Natural killer cell treated with Interleukin-12 subunit alpha and Interleukin-12 subunit beta and Interleukin-15 and Interleukin-18, amount 100 ng/mL, for 72 hours (primary cell): Measurements from ENCODE around the gene EFNB2. TPM values are rescaled to one million over a fixed set of nuclear protein-coding genes. Genes with fewer than 3 reads are reported as not detected.
A peak's percentile ranks its signal among the peaks of the same experiment; 100 is the strongest.

Experiments used
- ATAC-seq, 2 donors: fragments of 150-1000 bp; cut with Tn5 transposase in 1 of 2; sonication (Bioruptor Pico), chemical (Tn5 transposase) in 1 of 2; 2 replicates each; pipeline ENCODE4 v1.10.0; 2021
- DNase-seq: peaks from one replicate; pipeline ENCODE4 v3.0.0; 2022; ENCODE audit warnings: low spot score
- H3K27ac Mint-ChIP-seq, 2 donors: 1 replicate in 1 of 2; 2 replicates in 1 of 2; pipeline ENCODE4 v1.8.0; 2022; ENCODE audit warnings: mixed read lengths in 2 of 2, mild to moderate bottlenecking in 1 of 2, moderate library complexity in 1 of 2
- H3K27me3 Mint-ChIP-seq, 2 donors: 1 replicate in 1 of 2; 2 replicates in 1 of 2; pipeline ENCODE4 v1.8.0; 2022; ENCODE audit warnings: mixed read lengths in 2 of 2
- H3K36me3 Mint-ChIP-seq: one replicate; pipeline ENCODE4 v1.8.0; 2022; ENCODE audit warnings: mixed read lengths
- H3K4me1 Mint-ChIP-seq, 2 donors: 1 replicate in 1 of 2; 2 replicates in 1 of 2; pipeline ENCODE4 v1.8.0; 2022; ENCODE audit warnings: low read depth in 2 of 2, mixed read lengths in 2 of 2, mild to moderate bottlenecking in 1 of 2
- H3K4me3 Mint-ChIP-seq: one replicate; pipeline ENCODE4 v1.8.0; 2022; ENCODE audit warnings: mixed read lengths
- H3K9me3 Mint-ChIP-seq: 2 replicates; pipeline ENCODE4 v1.8.0; 2022; ENCODE audit warnings: mixed read lengths
- total RNA-seq, 2 donors: library from RNA; stranded (reverse); gene quantifications; one replicate each; pipeline ENCODE4 v1.2.3, GENCODE V29; 2022

Gene EFNB2
- total RNA-seq, 2 donors from 2014 or later = 0.26 to 0.28 TPM

DNA sequence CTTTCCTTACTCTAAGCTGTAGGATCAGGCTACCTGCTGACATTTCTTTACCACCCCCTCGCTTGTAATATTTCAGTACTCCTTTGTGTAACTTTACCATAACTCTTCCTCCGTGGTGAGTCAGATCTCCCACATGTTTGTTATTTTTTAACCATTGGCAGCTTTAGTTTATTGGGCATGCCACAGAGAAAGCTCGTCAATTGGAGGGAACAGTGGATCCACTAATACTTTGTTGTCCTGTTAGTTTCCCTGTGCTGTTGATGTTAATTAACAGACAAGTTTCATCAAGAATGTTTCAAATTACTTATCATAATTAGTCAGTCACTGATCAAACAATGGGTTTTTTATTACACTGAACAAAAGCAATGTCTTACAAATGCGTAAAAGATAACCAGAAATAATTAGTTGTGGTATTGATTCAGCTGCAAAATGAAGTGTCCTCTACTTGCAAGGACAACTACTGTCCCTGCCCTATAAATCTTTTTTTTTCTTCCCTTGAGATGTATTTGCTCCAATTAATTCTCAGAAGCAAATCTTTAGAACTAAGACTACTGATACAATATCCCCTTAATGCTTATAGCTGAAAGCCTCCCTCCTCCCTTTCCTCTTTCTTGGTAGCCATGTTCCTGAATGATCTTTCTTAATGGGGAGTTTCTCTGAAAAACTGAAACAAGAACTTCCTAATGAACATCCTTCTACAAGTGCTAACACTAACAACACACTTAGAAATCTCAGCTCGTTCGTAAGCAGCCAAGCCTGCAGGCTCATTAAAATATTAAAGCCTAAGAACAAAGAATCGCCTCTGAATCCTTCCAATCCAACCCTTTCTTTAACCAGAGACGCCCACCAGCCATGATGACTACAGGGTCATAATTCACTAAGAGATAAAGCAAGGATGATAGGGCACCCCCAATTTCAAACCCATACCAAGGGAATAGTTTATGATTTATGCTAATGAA, 22.2 kb downstream of the EFNB2 start:
- no peak overlapping the region for H3K4me3 Mint-ChIP-seq
- no peaks in the 10 kb centered on the region for H3K4me1 Mint-ChIP-seq
- H3K9me3 Mint-ChIP-seq = no peaks in the 10 kb centered on the region
- no peak overlapping the region for H3K27ac Mint-ChIP-seq
- ATAC-seq (no peak), DNase-seq (no peak)
- no peaks in the 10 kb centered on the region for H3K36me3 Mint-ChIP-seq
- H3K27me3 Mint-ChIP-seq = peaks cover 22 to 38% of the 10 kb centered on the region in 2 donors

DNA sequence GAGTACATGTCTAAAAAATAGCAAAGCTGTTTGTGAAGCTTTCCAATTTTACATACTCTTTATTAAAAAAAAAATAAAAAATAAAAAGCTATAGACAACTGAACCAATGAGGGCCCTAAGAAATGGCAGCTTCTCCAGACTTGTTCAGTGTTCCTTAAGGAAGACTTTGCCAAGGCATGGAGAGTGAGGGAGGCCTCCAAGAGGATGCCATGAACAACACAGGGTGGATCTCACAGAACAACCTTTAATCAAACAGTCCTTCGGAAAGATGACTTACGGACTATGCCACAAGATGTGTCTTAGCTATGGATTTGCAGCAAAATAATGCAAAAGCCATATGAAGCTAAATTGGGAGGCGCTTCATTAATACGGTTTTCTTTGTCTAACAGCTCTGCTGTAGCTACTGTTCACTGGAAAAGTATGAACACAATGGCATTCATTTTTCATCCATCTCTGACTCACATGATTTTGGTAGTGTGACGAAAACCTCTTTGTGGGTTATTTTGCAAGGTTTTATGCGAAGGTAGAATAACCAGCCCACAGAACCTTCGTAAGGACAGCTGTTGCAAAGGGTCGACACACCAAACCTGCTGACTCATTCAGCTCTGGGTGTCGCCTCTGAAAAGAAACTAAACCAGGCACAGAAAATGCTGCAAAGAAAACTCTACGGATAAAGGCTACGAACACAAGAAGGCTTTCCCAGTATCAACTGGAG, 27.7 kb downstream of the EFNB2 start:
- Mint-ChIP-seq H3K27ac (no peak overlapping the region), H3K4me3 (no peak overlapping the region), H3K36me3 (no peaks in the 10 kb centered on the region), H3K4me1 (peaks cover 0 to 4% of the 10 kb centered on the region in 2 donors), H3K27me3 (peaks cover 7 to 15% of the 10 kb centered on the region in 2 donors), H3K9me3 (no peaks in the 10 kb centered on the region)
- DNase-seq (no peak), ATAC-seq (peak; percentile 63 to 75)

DNA sequence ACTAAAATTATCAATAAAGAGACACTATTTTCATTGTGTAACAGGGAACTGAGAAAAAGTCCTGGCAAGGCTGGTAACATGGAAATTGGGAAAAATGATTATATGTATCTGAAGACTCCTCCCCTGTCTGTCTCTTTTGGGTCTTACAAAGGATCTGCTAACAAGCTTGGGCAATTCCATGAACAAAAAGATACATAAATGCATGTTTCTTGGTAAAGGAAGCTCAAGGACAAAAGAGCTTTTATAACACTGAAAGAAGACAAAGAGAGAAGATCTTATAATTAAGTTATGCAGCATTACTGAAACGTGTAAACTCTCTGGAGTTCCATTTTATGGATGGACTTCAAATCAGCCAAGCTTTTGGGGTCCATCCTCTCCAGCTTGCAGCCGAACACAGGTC, 29.2 kb downstream of the EFNB2 start:
- Mint-ChIP-seq H3K36me3 (no peaks in the 10 kb centered on the region), H3K27me3 (peaks cover 8 to 21% of the 10 kb centered on the region in 2 donors), H3K4me1 (peaks cover 0 to 4% of the 10 kb centered on the region in 2 donors), H3K4me3 (no peak overlapping the region), H3K9me3 (no peaks in the 10 kb centered on the region), H3K27ac (no peak overlapping the region)
- DNase-seq (no peak), ATAC-seq (no peak)

DNA sequence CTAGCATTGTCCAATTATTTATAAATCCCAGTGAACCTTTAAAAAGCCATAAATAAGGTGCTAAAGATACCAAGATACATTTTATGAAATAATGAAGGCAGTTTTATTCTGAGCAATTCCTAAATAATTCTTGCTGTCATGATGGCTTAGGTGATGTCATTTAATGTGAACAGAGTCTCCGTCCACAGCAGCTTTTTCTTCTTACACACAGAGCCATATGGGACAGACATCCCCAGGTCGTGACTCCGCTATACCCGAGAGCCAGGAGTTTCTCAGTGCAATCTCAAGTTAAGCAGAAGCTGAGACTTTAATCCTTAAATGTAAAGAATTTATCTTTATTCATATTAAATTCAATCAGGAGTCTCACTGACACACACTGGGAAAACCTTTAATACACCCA, 29.7 kb downstream of the EFNB2 start:
- Mint-ChIP-seq H3K27me3 (peaks cover 8 to 15% of the 10 kb centered on the region in 2 donors), H3K9me3 (no peaks in the 10 kb centered on the region), H3K36me3 (no peaks in the 10 kb centered on the region), H3K4me3 (no peak overlapping the region), H3K4me1 (peaks cover 0 to 4% of the 10 kb centered on the region in 2 donors), H3K27ac (no peak overlapping the region)
- no peak for DNase-seq
- ATAC-seq = no peak

DNA sequence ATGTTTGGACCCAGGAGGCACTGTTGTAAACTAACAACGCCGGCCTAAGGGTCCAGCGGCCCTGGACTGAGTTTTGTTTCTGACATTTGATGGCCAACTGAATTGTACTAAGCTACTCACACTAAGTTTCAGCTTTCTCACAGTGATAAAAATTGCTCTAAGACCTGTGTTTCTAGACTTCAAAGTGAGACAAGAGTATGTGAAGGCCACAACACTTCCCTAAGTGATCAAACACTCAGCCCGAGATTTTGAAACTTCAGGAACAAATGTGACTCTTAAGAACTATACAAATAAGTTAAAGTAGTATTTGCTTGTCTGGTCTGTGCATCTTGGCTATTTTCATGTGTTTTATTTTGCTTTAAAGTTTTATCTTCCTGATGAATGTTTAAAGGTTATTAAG, 30.2 kb downstream of the EFNB2 start:
- Mint-ChIP-seq H3K4me3 (no peak overlapping the region), H3K4me1 (peaks cover 2 to 4% of the 10 kb centered on the region in 2 donors), H3K36me3 (no peaks in the 10 kb centered on the region)

DNA sequence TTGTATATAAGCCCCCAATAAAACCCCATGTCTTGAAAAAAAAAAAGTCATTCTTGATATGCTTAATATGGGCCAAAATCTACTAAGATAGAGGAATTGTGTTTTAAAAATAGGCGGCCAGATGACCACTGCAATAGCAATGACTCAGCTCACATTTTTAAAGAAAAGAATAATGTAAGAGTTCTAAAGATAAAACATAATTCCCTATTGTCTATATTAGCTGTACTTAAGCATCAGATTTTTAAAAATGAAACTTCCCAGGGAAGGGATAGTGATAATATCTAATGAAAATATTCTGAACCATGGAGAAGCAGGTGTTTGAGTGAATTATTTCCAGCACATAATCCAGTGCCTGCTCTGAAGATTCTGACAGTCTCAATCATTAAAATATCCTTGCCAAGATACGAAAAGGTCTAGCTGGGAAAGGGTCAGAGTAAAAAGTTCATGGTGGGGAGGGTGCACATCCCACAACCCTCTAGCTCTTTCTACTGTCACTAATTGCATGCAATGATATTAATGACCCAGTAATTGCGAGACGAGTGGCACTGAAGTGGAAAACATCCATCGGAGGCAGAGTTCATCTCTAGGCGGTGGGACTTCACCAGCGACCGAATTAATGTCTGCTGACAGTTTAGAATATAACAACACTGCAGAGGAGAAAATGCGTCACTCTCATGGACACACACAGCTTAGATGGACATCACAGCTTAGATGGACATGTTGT, 31.6 kb downstream of the EFNB2 start:
- Mint-ChIP-seq H3K27me3 (peaks cover 18 to 20% of the 10 kb centered on the region in 2 donors), H3K27ac (no peak overlapping the region), H3K36me3 (no peaks in the 10 kb centered on the region), H3K9me3 (no peaks in the 10 kb centered on the region), H3K4me3 (no peak overlapping the region), H3K4me1 (peaks cover 7 to 11% of the 10 kb centered on the region in 2 donors)
- ATAC-seq (no peak), DNase-seq (no peak)

More for the DNA sequence above, 30.2 kb downstream of the EFNB2 start:
- no peak for DNase-seq
- Mint-ChIP-seq H3K27ac (no peak overlapping the region), H3K27me3 (peaks cover 11 to 19% of the 10 kb centered on the region in 2 donors), H3K9me3 (no peaks in the 10 kb centered on the region)
- no peak for ATAC-seq

DNA sequence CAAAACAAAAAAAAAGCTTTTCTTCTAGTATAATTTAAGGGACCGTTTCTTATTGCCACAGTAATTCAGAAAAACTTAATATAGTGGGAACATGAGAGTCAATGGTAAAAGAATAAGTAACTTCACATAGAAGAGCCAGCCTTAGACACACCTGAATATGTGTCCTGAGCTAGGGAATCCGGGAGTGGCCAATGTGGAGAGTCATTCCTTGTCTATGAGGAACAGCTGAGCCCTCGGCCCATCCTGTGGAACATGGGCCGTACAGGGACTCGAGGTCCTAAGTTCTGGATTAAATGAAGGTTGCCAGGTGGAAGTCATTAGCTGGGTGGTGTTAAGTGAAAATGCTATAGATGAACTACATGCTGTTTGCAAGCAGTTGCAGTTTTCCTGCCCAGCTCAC, 32.2 kb downstream of the EFNB2 start:
- ATAC-seq (no peak), DNase-seq (no peak)
- Mint-ChIP-seq H3K4me3 (no peak overlapping the region), H3K36me3 (no peaks in the 10 kb centered on the region), H3K4me1 (peaks cover 7 to 11% of the 10 kb centered on the region in 2 donors), H3K27ac (no peak overlapping the region), H3K9me3 (no peaks in the 10 kb centered on the region), H3K27me3 (peaks cover 22 to 24% of the 10 kb centered on the region in 2 donors)

DNA sequence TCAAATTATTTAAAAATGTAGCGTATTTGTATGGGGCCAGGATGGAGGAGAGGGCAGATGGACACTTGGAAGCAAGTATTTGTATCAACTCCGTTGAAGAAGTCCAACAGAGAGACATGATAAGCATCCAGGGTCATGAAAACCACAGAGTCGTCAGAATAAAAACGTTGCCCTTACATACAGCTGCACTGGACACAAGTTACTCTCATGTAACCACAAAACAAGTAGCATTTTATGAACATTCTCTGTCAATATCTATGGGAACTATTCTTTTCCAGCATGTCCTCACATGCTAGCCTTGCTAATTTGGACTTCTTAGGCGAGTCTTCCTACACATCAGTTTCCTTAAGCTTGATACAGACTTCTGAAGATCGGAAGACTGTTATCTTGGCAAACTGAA, 35.0 kb downstream of the EFNB2 start:
- no peak overlapping the region for H3K27ac Mint-ChIP-seq
- DNase-seq = no peak

DNA sequence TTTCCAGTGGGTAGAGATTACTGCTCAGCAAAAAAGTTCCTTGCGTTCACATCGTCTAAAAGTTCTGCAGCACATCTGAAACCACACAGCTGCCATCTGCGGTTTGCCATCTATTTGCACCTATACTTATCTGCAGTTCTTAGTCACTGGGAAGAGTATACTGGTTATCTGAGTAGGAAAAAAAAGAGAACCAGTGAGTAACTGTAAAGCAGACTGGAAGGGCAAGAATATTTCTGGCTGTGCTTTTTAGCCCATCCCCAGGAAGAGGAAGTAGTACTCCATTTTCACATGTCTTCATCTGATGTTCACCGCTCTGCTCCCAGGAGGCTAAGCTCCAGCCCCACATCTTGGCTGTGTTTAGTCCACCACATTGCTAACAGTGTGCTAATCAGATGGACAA, 35.6 kb downstream of the EFNB2 start:
- ATAC-seq = peak in 1 of 2 donors; percentile 48
- Mint-ChIP-seq H3K36me3 (no peaks in the 10 kb centered on the region), H3K4me1 (peaks cover 7 to 8% of the 10 kb centered on the region in 2 donors), H3K4me3 (no peak overlapping the region), H3K27me3 (peaks cover 42 to 47% of the 10 kb centered on the region in 2 donors), H3K27ac (no peak overlapping the region), H3K9me3 (no peaks in the 10 kb centered on the region)
- DNase-seq = no peak

More for the DNA sequence above, 35.0 kb downstream of the EFNB2 start:
- peaks cover 7 to 8% of the 10 kb centered on the region in 2 donors for H3K4me1 Mint-ChIP-seq
- H3K9me3 Mint-ChIP-seq = no peaks in the 10 kb centered on the region
- peaks cover 41 to 45% of the 10 kb centered on the region in 2 donors for H3K27me3 Mint-ChIP-seq
- H3K36me3 Mint-ChIP-seq = no peaks in the 10 kb centered on the region
- H3K4me3 Mint-ChIP-seq = no peak overlapping the region
- no peak for ATAC-seq

DNA sequence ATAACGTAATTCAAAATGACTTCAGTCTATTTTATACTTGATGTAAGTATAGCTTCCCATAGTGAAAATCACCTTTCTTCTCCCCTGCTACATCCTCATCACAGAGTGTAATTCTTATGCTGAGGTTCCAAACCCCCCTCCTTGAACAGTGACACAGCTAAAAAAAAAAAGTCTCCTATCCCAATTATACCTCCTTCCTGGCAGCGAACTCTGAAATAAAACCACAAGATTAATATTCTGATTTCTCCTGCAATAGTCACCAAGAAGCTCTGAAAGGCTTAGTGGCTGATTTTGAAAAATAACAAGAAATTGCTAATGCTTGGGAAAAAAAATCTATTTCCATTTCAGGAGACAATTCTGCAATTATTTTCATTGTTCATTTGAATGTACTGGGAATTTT, 36.3 kb downstream of the EFNB2 start:
- DNase-seq (no peak), ATAC-seq (no peak)
- no peak overlapping the region for H3K27ac Mint-ChIP-seq
- H3K4me3 Mint-ChIP-seq = no peak overlapping the region
- H3K36me3 Mint-ChIP-seq = no peaks in the 10 kb centered on the region
- H3K4me1 Mint-ChIP-seq = peaks cover 7 to 8% of the 10 kb centered on the region in 2 donors
- H3K9me3 Mint-ChIP-seq = no peaks in the 10 kb centered on the region
- peaks cover 45 to 47% of the 10 kb centered on the region in 2 donors for H3K27me3 Mint-ChIP-seq

DNA sequence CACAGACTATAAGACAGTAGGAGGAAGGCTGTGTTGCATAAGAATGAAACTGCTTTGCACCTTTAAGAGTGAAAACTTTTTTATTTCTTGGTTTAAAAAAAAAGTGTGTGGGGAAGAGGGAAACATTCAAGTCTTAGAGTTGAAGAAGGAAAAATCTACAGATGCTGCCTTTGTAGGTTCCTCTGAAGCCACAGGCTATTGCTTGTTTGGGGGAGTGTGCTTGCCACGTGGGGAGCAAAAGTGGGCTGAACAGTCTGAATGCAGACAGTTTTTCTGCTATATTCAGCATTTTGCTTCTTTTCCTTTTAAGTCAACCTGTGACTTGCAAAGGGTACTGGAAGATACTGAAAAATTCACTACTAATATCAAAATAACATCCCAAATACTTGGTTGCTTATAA, 36.9 kb downstream of the EFNB2 start:
- H3K4me3 Mint-ChIP-seq = no peak overlapping the region
- H3K27me3 Mint-ChIP-seq = peaks cover 45 to 47% of the 10 kb centered on the region in 2 donors

DNA sequence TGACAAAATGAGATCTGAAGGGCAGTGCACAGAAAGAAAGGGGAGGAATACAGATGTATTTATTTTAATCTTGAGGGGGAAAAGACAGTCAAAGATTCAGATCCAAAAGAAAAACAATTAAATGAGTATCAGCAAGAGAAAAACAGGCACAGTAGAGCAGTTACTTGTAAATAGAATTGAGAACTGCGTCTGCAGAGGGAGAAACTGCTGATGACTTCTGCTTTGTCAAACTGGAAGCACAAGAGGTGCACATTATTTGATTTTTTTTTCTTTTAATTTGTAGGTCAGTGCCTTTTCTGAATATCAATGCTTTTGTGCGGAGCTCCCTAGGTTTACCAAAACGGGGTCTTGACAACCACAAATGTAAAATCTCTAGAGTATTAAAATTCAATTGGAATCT, 37.3 kb downstream of the EFNB2 start:
- Mint-ChIP-seq H3K4me1 (peaks cover 7 to 13% of the 10 kb centered on the region in 2 donors), H3K9me3 (no peaks in the 10 kb centered on the region), H3K4me3 (no peak overlapping the region), H3K27me3 (peaks cover 46 to 47% of the 10 kb centered on the region in 2 donors), H3K27ac (no peak overlapping the region), H3K36me3 (no peaks in the 10 kb centered on the region)
- DNase-seq (no peak), ATAC-seq (no peak)

More for the DNA sequence above, 36.9 kb downstream of the EFNB2 start:
- no peak overlapping the region for H3K27ac Mint-ChIP-seq
- DNase-seq = no peak
- no peak for ATAC-seq
- H3K4me1 Mint-ChIP-seq = peaks cover 7 to 9% of the 10 kb centered on the region in 2 donors
- no peaks in the 10 kb centered on the region for H3K9me3 Mint-ChIP-seq
- no peaks in the 10 kb centered on the region for H3K36me3 Mint-ChIP-seq

DNA sequence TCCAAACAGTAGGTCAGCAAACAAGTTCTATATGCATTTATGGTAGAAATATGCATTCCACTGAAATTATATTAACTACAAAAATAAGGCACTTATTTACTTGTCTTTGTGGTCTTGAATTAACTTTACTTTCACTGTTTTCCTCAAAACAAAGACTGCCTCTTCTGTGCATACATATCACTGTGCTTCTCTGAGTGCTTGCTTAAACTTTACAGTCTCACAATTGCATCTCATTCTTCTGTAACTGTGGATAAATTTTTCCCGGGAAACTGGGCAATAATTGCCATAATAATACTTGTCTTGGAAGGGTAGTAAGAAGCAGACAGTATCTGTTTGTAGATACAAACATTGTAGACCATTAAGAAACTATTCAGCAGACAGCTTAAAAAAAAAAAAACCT, 38.4 kb downstream of the EFNB2 start:
- Mint-ChIP-seq H3K9me3 (no peaks in the 10 kb centered on the region), H3K4me3 (no peak overlapping the region), H3K27ac (no peak overlapping the region), H3K36me3 (no peaks in the 10 kb centered on the region), H3K4me1 (peaks cover 8 to 18% of the 10 kb centered on the region in 2 donors), H3K27me3 (peaks cover 44 to 46% of the 10 kb centered on the region in 2 donors)
- DNase-seq (no peak), ATAC-seq (no peak)
